H1 (cell line): Measurements from ENCODE around the gene NOTCH4. TPM values are rescaled to one million over a fixed set of nuclear protein-coding genes. Genes with fewer than 3 reads are reported as not detected.

Experiments used
- CTCF ChIA-PET: fragments of 300-600 bp; sonication (Branson Sonifier 250); formaldehyde crosslinking; loops from one replicate; lab custom pipeline; 2021; ENCODE audit not compliant: partially characterized antibody; lab: Charles Lee
- POLR2A ChIA-PET: fragments of 300-600 bp; sonication (Branson Sonifier 250); formaldehyde crosslinking; loops from one replicate; lab custom pipeline; 2021; ENCODE audit warnings: inconsistent platforms; ENCODE audit not compliant: partially characterized antibody; lab: Charles Lee
- DNase-seq, 2 experiments: peaks; one replicate each; pipeline versions ENCODE4 v3.0.0 to v3.0.0-alpha.2; 2010 to 2022; ENCODE audit warnings: low spot score in 2 of 2, low read depth in 1 of 2, mixed read lengths in 1 of 2
- FAIRE-seq: peaks from 2 replicates; lab custom pipeline; 2011; peaks lifted over from hg19 to GRCh38; lab: Jason Lieb, UNC
- H2AFZ ChIP-seq: 2 replicates; pipeline ENCODE4 v1.8.1; 2012; ENCODE audit warnings: low read length, inconsistent platforms
- H2AK5ac ChIP-seq: 2 replicates; pipeline ENCODE4 v1.6.1; 2013; ENCODE audit warnings: low read depth, low read length
- H2BK120ac ChIP-seq: replicated peaks from 2 replicates; pipeline ENCODE3; 2013; ENCODE audit warnings: low read depth, low read length, inconsistent platforms
- H2BK12ac ChIP-seq: 2 replicates; pipeline ENCODE4 v1.6.1; 2013; ENCODE audit warnings: low read depth, low read length
- H2BK15ac ChIP-seq: 2 replicates; pipeline ENCODE4 v1.6.1; 2013; ENCODE audit warnings: low read length
- H2BK20ac ChIP-seq: 2 replicates; pipeline ENCODE4 v1.6.1; 2013; ENCODE audit warnings: low read length
- H2BK5ac ChIP-seq: 2 replicates; pipeline ENCODE4 v1.6.1; 2013; ENCODE audit warnings: low read depth, low read length
- H3K14ac ChIP-seq: 2 replicates; pipeline ENCODE4 v1.6.1; 2013; ENCODE audit warnings: inconsistent platforms; ENCODE audit not compliant: insufficient read length
- H3K18ac ChIP-seq: 2 replicates; pipeline ENCODE4 v1.6.1; 2013; ENCODE audit warnings: low read length; ENCODE audit errors: extremely low read depth
- H3K23ac ChIP-seq: 2 replicates; pipeline ENCODE4 v1.6.1; 2013; ENCODE audit warnings: inconsistent platforms; ENCODE audit not compliant: insufficient read length
- H3K23me2 ChIP-seq: 2 replicates; pipeline ENCODE4 v1.6.1; 2013; ENCODE audit warnings: low read depth, low read length
- H3K27ac ChIP-seq: 2 replicates; pipeline ENCODE4 v1.6.1; 2011; ENCODE audit warnings: low read depth, low read length, inconsistent platforms
- H3K27me3 ChIP-seq, 4 experiments: replicated peaks in 1 of 4; 1 replicate in 1 of 4; 2 replicates in 3 of 4; pipeline versions ENCODE4 v1.6.1 to v1.8.1; 2011 to 2013; ENCODE audit warnings: low read length in 3 of 4, mild to moderate bottlenecking in 3 of 4, inconsistent platforms in 2 of 4, mixed read lengths in 2 of 4, moderate library complexity in 1 of 4; ENCODE audit not compliant: control insufficient read depth in 3 of 4, insufficient read depth in 3 of 4; ENCODE audit errors: extremely low read depth in 1 of 4
- H3K36me3 ChIP-seq, 4 experiments: 2 replicates each; pipeline versions ENCODE4 v1.6.1 to v1.8.1; 2011 to 2013; ENCODE audit warnings: mild to moderate bottlenecking in 4 of 4, low read length in 3 of 4, moderate library complexity in 2 of 4, control low read depth in 1 of 4, inconsistent platforms in 1 of 4; ENCODE audit not compliant: insufficient read depth in 4 of 4, control insufficient read depth in 2 of 4
- H3K4ac ChIP-seq: replicated peaks from 2 replicates; pipeline ENCODE3; 2013; ENCODE audit warnings: low read length, low read depth, mixed read lengths, inconsistent platforms; ENCODE audit not compliant: insufficient read length
- H3K4me1 ChIP-seq, 4 experiments: replicated peaks in 1 of 4; 1 replicate in 1 of 4; 2 replicates in 3 of 4; pipeline versions ENCODE4 v1.6.1 to v1.8.1; 2011 to 2013; ENCODE audit warnings: low read length in 3 of 4, inconsistent platforms in 2 of 4, mixed read lengths in 1 of 4; ENCODE audit not compliant: insufficient read depth in 4 of 4, control insufficient read depth in 3 of 4
- H3K4me2 ChIP-seq, 2 experiments: 2 replicates each; pipeline versions ENCODE4 v1.6.1 to v1.8.1; 2011 to 2013; ENCODE audit warnings: low read depth in 2 of 2, low read length in 2 of 2, control low read depth in 1 of 2, inconsistent platforms in 1 of 2, mild to moderate bottlenecking in 1 of 2; ENCODE audit not compliant: insufficient read depth in 1 of 2
- H3K4me3 ChIP-seq, 4 experiments: fragments of 200-600, 300-600 bp in 1 of 4; sonication (generic), shearing (Covaris generic), sonication (Bioruptor Twin) in 1 of 4; 2 replicates each; pipeline versions ENCODE4 v1.5.1 to v1.8.1; 2011 to 2016; ENCODE audit warnings: low read length in 4 of 4, low read depth in 3 of 4, control low read depth in 2 of 4, inconsistent platforms in 2 of 4, mild to moderate bottlenecking in 2 of 4, mixed read lengths in 1 of 4, moderate library complexity in 1 of 4; ENCODE audit not compliant: insufficient read depth in 2 of 4; ENCODE audit errors: extremely low read depth in 1 of 4
- H3K56ac ChIP-seq: replicated peaks from 2 replicates; pipeline ENCODE3; 2013; ENCODE audit warnings: low read depth, mild to moderate bottlenecking, mixed read lengths, low read length, inconsistent platforms; ENCODE audit not compliant: insufficient read length
- H3K79me1 ChIP-seq: 2 replicates; pipeline ENCODE4 v1.6.1; 2013; ENCODE audit warnings: low read depth, low read length, control low read depth
- H3K79me2 ChIP-seq, 2 experiments: 2 replicates each; pipeline versions ENCODE4 v1.6.1 to v1.8.1; 2012 to 2013; ENCODE audit warnings: low read length in 2 of 2, mild to moderate bottlenecking in 2 of 2, inconsistent platforms in 1 of 2; ENCODE audit not compliant: insufficient read depth in 2 of 2, control insufficient read depth in 1 of 2
- H3K9ac ChIP-seq, 4 experiments: replicated peaks in 1 of 4; 1 replicate in 1 of 4; 2 replicates in 3 of 4; pipeline versions ENCODE4 v1.6.1 to v1.8.1; 2011 to 2013; ENCODE audit warnings: low read depth in 3 of 4, low read length in 3 of 4, control low read depth in 2 of 4, mild to moderate bottlenecking in 2 of 4, moderate library complexity in 2 of 4, inconsistent platforms in 1 of 4; ENCODE audit errors: extremely low read depth in 1 of 4
- H3K9me3 ChIP-seq, 2 experiments: 2 replicates each; pipeline versions ENCODE4 v1.6.1 to v1.8.1; 2012 to 2013; ENCODE audit warnings: mild to moderate bottlenecking in 2 of 2, moderate library complexity in 2 of 2, control low read depth in 1 of 2, inconsistent platforms in 1 of 2, low read depth in 1 of 2, low read length in 1 of 2, mixed read lengths in 1 of 2; ENCODE audit not compliant: insufficient read depth in 2 of 2
- H4K20me1 ChIP-seq, 2 experiments: replicated peaks in 1 of 2; 2 replicates each; pipeline versions ENCODE3 to v1.8.1; 2011 to 2013; ENCODE audit warnings: inconsistent platforms in 2 of 2, low read length in 2 of 2, mild to moderate bottlenecking in 1 of 2; ENCODE audit not compliant: insufficient read depth in 2 of 2, control insufficient read depth in 1 of 2
- H4K5ac ChIP-seq: 2 replicates; pipeline ENCODE4 v1.6.1; 2013; ENCODE audit warnings: low read length, low read depth, mixed read lengths, inconsistent platforms; ENCODE audit not compliant: insufficient read length
- H4K8ac ChIP-seq: 2 replicates; pipeline ENCODE4 v1.8.0; 2013; ENCODE audit warnings: mild to moderate bottlenecking, moderate library complexity, low read length, inconsistent platforms; ENCODE audit not compliant: insufficient read depth; ENCODE audit errors: extremely low read depth
- H4K91ac ChIP-seq: replicated peaks from 2 replicates; pipeline ENCODE3; 2013; ENCODE audit warnings: low read length, mixed read lengths, inconsistent platforms; ENCODE audit not compliant: insufficient read length
- CTBP2 ChIP-seq: IDR thresholded peaks from 2 replicates; pipeline ENCODE4 v1.7.0; 2011; ENCODE audit warnings: borderline replicate concordance, mild to moderate bottlenecking, moderate library complexity, mixed read lengths, low read length; ENCODE audit not compliant: insufficient read depth, insufficient read length
- FOSL1 ChIP-seq: IDR thresholded peaks from 2 replicates; pipeline ENCODE4 v1.6.1; 2011; ENCODE audit warnings: mild to moderate bottlenecking, low read depth, low read length, moderate library complexity; ENCODE audit not compliant: insufficient read depth
- NRF1 ChIP-seq: IDR thresholded peaks from 2 replicates; pipeline ENCODE4 v1.6.1; 2011; ENCODE audit warnings: mild to moderate bottlenecking, low read depth, low read length, improper control_type of control experiment
- SIRT6 ChIP-seq: IDR thresholded peaks from one replicate; pipeline ENCODE4 v1.7.1; 2012; ENCODE audit warnings: low read length, inconsistent platforms
- SP1 ChIP-seq: IDR thresholded peaks from 2 replicates; pipeline ENCODE4 v1.6.1; 2011; ENCODE audit warnings: low read depth, low read length
- SRF ChIP-seq: IDR thresholded peaks from 2 replicates; pipeline ENCODE4 v1.6.1; 2011; ENCODE audit warnings: mild to moderate bottlenecking, low read depth, low read length, moderate library complexity
- TAF1 ChIP-seq: IDR thresholded peaks from 2 replicates; pipeline ENCODE4 v1.6.1; 2011; ENCODE audit warnings: mild to moderate bottlenecking, low read depth, low read length
- USF2 ChIP-seq: IDR thresholded peaks from 2 replicates; pipeline ENCODE4 v1.6.1; 2011; ENCODE audit warnings: low read length, improper control_type of control experiment
- WGBS, 2 experiments: shearing (Covaris generic) in 1 of 2; methylation state at CpG; one replicate each; pipeline versions ENCODE4 v1.1.6 to v1.1.7; 2013 to 2015; ENCODE audit warnings: low lambda C conversion rate in 2 of 2, mixed read lengths in 2 of 2, inconsistent platforms in 1 of 2, low coverage in 1 of 2, missing lambda C conversion rate in 1 of 2; ENCODE audit not compliant: insufficient replicate concordance in 2 of 2, insufficient coverage in 1 of 2, insufficient read length in 1 of 2; ENCODE audit errors: extremely low coverage in 1 of 2, missing lambda C conversion rate in 1 of 2; 5-methylcytosine and 5-hydroxymethylcytosine counted together
- polyA plus RNA-seq, 7 experiments: library from polyadenylated mRNA; depleted of rRNA in 3 of 7; stranded (reverse) in 5 of 7; unstranded in 2 of 7; fragments of >200 nt in 5 of 7; fragments of 200-250 nt in 2 of 7; gene quantifications; 1 replicate in 5 of 7; 2 replicates in 1 of 7; 4 replicates in 1 of 7; pipeline versions ENCODE4 v1.2.1 to v1.2.3, GENCODE V29; 2011 to 2013; ENCODE audit warnings: missing spikeins in 2 of 7, mixed read lengths in 2 of 7
- total RNA-seq: library from RNA; stranded (reverse); fragmentation: NEBNext Ultra II Directional; extraction: Animal tissue kit (Norgen Biotek cat#: 25700); gene quantifications from 2 replicates; pipeline ENCODE4 v1.2.1, GENCODE V29; 2021

Gene NOTCH4
- total and polyA plus RNA-seq, 2 of the 8 experiments (the other 6 are each of a cell fraction or from before 2014, with no cell fraction given) = 1.9 to 2.8 TPM

GRCh38 chr6:32208996-32209395 is 14.9 kb downstream of the NOTCH4 start:
- no peak overlapping the region for H2BK5ac ChIP-seq
- no peaks in the 10 kb centered on the region; the same call in 1 of the 2 replicates for H3K79me1 ChIP-seq
- H2AFZ ChIP-seq = no peak overlapping the region
- no peak for FAIRE-seq
- no peak overlapping the region for H3K4me2 ChIP-seq
- no peaks in the 10 kb centered on the region for H3K9me3 ChIP-seq
- no peak overlapping the region for H2BK20ac ChIP-seq
- no peak overlapping the region for H2BK15ac ChIP-seq
- H3K4me3 ChIP-seq = no peak overlapping the region
- no peaks in the 10 kb centered on the region for H3K27me3 ChIP-seq
- no peaks in the 10 kb centered on the region for H3K79me2 ChIP-seq
- H3K23me2 ChIP-seq = no peaks in the 10 kb centered on the region
- no peaks in the 10 kb centered on the region for H4K20me1 ChIP-seq
- no peaks in the 10 kb centered on the region for H3K36me3 ChIP-seq
- no peak for TF ChIP-seq FOSL1
- TF ChIP-seq SRF = no peak
- no peak for TF ChIP-seq SP1
- no peak for TF ChIP-seq USF2
- TF ChIP-seq CTBP2 = no peak
- no peak for TF ChIP-seq NRF1
- TF ChIP-seq TAF1 = no peak
- TF ChIP-seq SIRT6 = no peak
- H3K27ac ChIP-seq = no peak overlapping the region
- H3K23ac ChIP-seq = no peak overlapping the region
- no peak overlapping the region for H3K4ac ChIP-seq
- H3K56ac ChIP-seq = no peak overlapping the region
- H2AK5ac ChIP-seq = no peak overlapping the region
- no peak overlapping the region for H2BK120ac ChIP-seq
- POLR2A ChIA-PET = no interaction called here
- H4K8ac ChIP-seq = no peak overlapping the region
- CTCF ChIA-PET = no interaction called here
- no peak overlapping the region for H3K14ac ChIP-seq
- H2BK12ac ChIP-seq = no peak overlapping the region
- no peak overlapping the region for H4K91ac ChIP-seq
- WGBS, 2 experiments = 96% methylated on average over 1 of the region's 1 CpG; no CpG with 5 or more reads in 1 of the 2 experiments
- H3K18ac ChIP-seq = no peak overlapping the region
- H3K4me1 ChIP-seq = no peaks in the 10 kb centered on the region
- no peak overlapping the region for H4K5ac ChIP-seq
- H3K9ac ChIP-seq = no peak overlapping the region
- DNase-seq = no peak
